Testis (tissue), 5 donors: ENCODE data around the gene FXYD2. TPM values are rescaled to one million over a fixed set of nuclear protein-coding genes. Genes with fewer than 3 reads are reported as not detected.

Experiments
- DNase-seq: peaks from one replicate; pipeline ENCODE4 v3.0.0-alpha.2; 2019
- H3K27ac ChIP-seq, 2 donors: fragments of 200-600 bp; sonication (generic); one replicate each; pipeline ENCODE4 v1.5.1; 2019
- H3K27me3 ChIP-seq: fragments of 200-600 bp; sonication (generic); one replicate; pipeline ENCODE4 v1.5.1; 2019
- H3K36me3 ChIP-seq: fragments of 200-600 bp; sonication (generic); one replicate; pipeline ENCODE4 v1.5.1; 2017; ENCODE audit warnings: low read depth; ENCODE audit errors: missing control alignments
- H3K4me1 ChIP-seq: fragments of 200-600 bp; sonication (generic); one replicate; pipeline ENCODE4 v1.5.1; 2019
- H3K4me3 ChIP-seq, 2 donors: fragments of 200-600 bp; sonication (generic); one replicate each; pipeline ENCODE4 v1.5.1; 2017 to 2019
- H3K9me3 ChIP-seq: fragments of 200-600 bp; sonication (generic); one replicate; pipeline ENCODE4 v1.5.1; 2017
- POLR2A ChIP-seq: fragments of 450-650 bp; IDR thresholded peaks from one replicate; pipeline ENCODE4 v1.6.1; 2017; ENCODE audit warnings: antibody characterized with exemption, mild to moderate bottlenecking, moderate library complexity
- WGBS, 2 donors: methylation state at CpG; one replicate each; pipeline ENCODE4 v1.1.5; 2018; 5-methylcytosine and 5-hydroxymethylcytosine counted together
- intact Hi-C: fragments of 100-400 bp; cut with DNase I; formaldehyde crosslinking; loops from one replicate; pipeline ENCODE4 v1.15.1; 2023; ENCODE audit warnings: low total_unique reads
- long read RNA-seq, 2 donors: transcript quantifications; one replicate each; lab custom pipeline, GENCODE V29; 2026
- polyA plus RNA-seq: library from polyadenylated mRNA; stranded (reverse); fragments of 350-450 nt; fragmentation: Illumina TruSeq; extraction: RNeasy Lipid Tissue Mini Kit (QIAGEN cat#74804); gene quantifications from one replicate; pipeline ENCODE4 v1.2.3, GENCODE V29; 2014; ENCODE audit warnings: low read depth, low replicate concordance; ENCODE audit not compliant: insufficient read depth
- total RNA-seq, 2 donors: library from RNA; depleted of rRNA; stranded (reverse); fragments of >200 nt; gene quantifications; one replicate each; pipeline ENCODE4 v1.2.3, GENCODE V29; 2016
- TF ChIP-seq, protein P1 (sequence below), 3 experiments: fragments of 450-650 bp in 2 of 3; fragments of 200-600 bp in 1 of 3; sonication (generic) in 1 of 3; IDR thresholded peaks; one replicate each; pipeline ENCODE4 v1.5.1; 2016 to 2019; ENCODE audit warnings: antibody characterized with exemption in 3 of 3, mild to moderate bottlenecking in 2 of 3, moderate library complexity in 1 of 3

FXYD2 gene
- total RNA-seq (1 to 10 TPM; 5.3 to 7.6 TPM), polyA plus RNA-seq (8.3 TPM)
- long read RNA-seq, donor 1, transcript FXYD2-202 (6 exons, 571 nt) = major isoform, 15 of 15 reads
- long read RNA-seq, donor 1, partial matches to known transcripts = 0 of 15 reads
- long read RNA-seq, donor 1, other reads (novel, unspliced or antisense) = 0 of 15 reads
- long read RNA-seq, donor 2, partial matches to known transcripts = 0 of 2 reads
- long read RNA-seq, donor 2, other reads (novel, unspliced or antisense) = 0 of 2 reads

DNA sequence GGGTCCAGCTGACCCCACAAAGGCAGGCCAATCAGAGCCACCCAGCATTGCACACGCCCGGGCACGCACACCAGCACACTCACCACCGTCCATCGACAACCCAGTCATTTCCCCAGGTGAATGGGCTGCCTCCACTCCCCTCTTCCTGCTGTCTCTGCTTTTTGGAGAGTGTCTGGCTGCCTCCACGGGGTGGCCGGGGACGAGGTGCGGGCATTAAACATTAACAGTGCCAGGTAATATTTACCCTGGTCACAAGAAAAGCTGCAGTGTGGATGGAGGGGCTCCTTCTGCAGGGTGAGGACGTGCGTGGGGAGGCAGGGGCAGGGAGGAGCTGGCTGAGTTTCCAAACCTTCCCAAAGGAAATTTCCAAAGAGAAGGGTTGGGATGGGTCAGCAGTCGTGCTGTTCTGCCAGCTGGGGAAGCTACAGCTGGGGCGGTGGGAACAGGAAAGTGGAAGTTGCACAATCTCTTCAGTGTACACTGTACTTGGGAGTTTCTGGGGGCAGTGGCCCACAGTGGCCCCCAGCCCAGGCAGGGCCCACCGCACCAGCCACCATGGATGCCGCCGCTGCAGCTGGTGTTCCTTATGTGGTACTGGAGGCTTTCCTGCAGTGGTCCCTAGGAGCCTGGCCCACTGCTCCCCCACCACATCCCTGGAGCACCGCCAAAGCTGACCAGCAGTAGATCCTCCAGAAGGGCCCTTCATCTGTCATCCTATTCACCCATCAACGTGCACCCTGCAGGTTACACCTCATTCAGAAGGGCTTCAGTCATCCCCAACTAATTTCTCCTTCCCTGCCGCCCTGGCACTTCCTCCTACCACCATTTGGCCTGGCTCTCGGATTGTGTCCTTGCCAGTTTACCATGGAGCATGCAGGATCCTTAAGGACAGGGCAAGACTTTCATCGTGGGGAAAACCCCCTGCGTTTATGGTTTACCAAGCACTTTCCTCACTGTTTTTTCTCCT, at the start of gene FXYD2:
Gene FXYD2, minus strand, starts transcription at position 174 of the 967 bp plus-strand sequence. Its CDS starts 66 bp downstream, at position 108.
- peak within 1 kb of the TSS in 1 of 2 donors; percentile 42 for H3K27ac ChIP-seq
- H3K4me3 ChIP-seq = no peak within 1 kb of the TSS
- H3K27me3 ChIP-seq = no peaks in the 10 kb centered on the region
- H3K9me3 ChIP-seq = no peaks in the 10 kb centered on the region
- peak; percentile 63 for DNase-seq
- H3K36me3 ChIP-seq = no peaks in the 10 kb centered on the region
- TF ChIP-seq POLR2A = no peak
- TF ChIP-seq, protein P1, sequence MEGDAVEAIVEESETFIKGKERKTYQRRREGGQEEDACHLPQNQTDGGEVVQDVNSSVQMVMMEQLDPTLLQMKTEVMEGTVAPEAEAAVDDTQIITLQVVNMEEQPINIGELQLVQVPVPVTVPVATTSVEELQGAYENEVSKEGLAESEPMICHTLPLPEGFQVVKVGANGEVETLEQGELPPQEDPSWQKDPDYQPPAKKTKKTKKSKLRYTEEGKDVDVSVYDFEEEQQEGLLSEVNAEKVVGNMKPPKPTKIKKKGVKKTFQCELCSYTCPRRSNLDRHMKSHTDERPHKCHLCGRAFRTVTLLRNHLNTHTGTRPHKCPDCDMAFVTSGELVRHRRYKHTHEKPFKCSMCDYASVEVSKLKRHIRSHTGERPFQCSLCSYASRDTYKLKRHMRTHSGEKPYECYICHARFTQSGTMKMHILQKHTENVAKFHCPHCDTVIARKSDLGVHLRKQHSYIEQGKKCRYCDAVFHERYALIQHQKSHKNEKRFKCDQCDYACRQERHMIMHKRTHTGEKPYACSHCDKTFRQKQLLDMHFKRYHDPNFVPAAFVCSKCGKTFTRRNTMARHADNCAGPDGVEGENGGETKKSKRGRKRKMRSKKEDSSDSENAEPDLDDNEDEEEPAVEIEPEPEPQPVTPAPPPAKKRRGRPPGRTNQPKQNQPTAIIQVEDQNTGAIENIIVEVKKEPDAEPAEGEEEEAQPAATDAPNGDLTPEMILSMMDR (IDR thresholded peaks at IDR 0.05) = no peak
- H3K4me1 ChIP-seq = peaks cover 33% of the 10 kb centered on the region
- intact Hi-C loops = no loop called here
- WGBS, 2 donors = 52 to 64% methylated on average over 20 to 22 of the region's 22 CpGs

DNA sequence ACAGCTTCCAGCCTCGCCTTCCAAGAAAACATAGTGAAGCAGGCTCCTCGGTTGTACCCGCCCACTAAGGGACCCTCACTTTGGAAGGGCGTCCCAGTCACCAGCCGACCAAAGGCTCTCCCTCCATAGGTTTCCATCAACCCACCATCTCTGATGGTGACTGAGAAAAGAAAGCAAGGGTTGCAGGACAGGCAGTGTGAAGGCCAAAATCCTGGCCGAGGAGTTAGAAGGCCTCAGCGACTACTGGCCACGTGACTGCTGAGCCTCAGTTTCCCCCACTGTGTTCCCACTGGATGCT, 49.2 kb upstream of the FXYD2 start:
- Histone ChIP-seq H3K36me3 (no peaks in the 10 kb centered on the region), H3K9me3 (no peaks in the 10 kb centered on the region), H3K27ac (peak overlapping the region; percentile 46 to 85), H3K27me3 (no peaks in the 10 kb centered on the region), H3K4me3 (no peak overlapping the region), H3K4me1 (peaks cover 70% of the 10 kb centered on the region)
- WGBS, 2 donors = 53 to 62% methylated on average over 8 of the region's 8 CpGs
- intact Hi-C loops = no loop called here
- no peak for DNase-seq
- TF ChIP-seq, protein P1 (IDR thresholded peaks at IDR 0.05) = no peak
- TF ChIP-seq POLR2A = no peak

DNA sequence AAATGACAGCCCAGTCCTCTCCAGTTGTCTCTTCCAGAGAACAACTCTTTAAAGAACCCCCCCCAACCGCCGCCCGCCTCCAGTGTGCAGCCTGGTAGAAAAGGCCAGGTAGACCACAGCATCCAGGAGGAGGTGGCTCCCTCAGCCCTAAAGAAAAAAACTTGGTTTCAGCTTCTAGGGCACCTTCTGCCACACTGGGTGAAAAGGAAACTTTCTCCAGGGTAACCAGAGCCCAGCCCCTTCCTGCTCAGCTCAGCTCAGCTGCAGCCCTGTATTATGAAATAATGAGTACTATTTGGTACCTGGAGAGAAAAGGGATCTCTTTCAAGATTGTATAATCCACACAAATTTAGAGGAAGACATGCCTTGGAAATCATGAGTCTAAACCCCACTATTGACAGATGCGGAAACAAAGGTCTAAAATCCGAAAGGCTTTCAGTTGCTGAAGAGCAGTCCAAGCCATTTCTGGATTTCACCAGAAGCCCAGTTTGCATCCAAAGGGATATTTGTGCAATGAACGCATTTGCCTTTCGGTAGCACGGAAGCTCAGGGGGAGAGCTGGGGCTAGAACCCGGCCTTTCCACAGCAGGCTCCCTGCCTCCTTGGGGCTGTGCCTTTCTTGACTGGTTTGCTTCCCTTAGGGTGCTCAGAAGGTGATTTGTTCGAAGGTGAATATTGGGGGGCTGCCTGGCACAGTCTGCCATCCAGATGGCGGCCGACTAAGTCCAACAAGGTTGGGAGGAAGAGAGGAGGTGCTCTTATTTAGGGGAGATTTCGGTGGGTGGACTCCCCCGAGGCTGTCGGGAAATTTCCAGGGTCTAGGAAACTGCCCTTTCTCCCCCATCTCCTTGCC, 48.7 kb upstream of the FXYD2 start:
- 63 to 77% methylated on average over 14 to 15 of the region's 15 CpGs for WGBS, 2 donors
- H3K4me1 ChIP-seq = peaks cover 76% of the 10 kb centered on the region
- TF ChIP-seq, protein P1 (IDR thresholded peaks at IDR 0.05) = no peak
- TF ChIP-seq POLR2A = no peak
- H3K27me3 ChIP-seq = no peaks in the 10 kb centered on the region
- H3K9me3 ChIP-seq = no peaks in the 10 kb centered on the region
- no peak for DNase-seq
- no peak overlapping the region for H3K4me3 ChIP-seq
- intact Hi-C loops = no loop called here
- no peaks in the 10 kb centered on the region for H3K36me3 ChIP-seq
- peak overlapping the region; percentile 53 to 85 for H3K27ac ChIP-seq

DNA sequence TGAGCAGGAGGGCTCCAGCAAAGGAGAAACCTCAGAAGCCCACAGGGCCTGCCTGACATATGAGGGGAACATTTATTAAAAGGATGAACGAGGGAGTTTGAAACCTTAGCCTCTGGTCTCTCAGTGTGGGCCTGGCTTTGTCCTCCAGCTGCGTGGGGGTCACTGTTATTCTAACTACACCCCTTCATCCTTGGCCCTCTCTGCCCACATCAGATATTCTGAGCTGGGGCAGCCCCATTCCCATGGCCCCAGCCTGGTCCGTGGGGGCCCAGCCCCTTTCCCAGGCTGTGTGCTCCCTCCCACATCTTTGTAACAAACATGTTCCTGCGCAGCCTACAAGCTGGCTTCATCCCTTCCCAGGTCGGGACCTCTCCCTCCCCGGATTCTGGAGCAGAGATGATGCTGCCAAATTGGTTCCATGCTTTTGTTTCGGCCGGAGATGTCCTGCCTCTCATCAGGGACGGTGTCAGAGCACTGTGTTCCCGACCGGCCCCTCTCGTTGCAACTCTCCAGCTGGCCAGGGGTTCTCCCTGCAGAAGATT, 47.9 kb upstream of the FXYD2 start:
- Histone ChIP-seq H3K27me3 (no peaks in the 10 kb centered on the region), H3K4me3 (no peak overlapping the region), H3K9me3 (no peaks in the 10 kb centered on the region), H3K4me1 (peaks cover 78% of the 10 kb centered on the region), H3K27ac (peak overlapping the region; percentile 76 to 85), H3K36me3 (no peaks in the 10 kb centered on the region)
- intact Hi-C loops = no loop called here
- TF ChIP-seq, protein P1 (IDR thresholded peaks at IDR 0.05) = no peak
- no peak for TF ChIP-seq POLR2A
- peak; percentile 85 for DNase-seq
- 26 to 31% methylated on average over 12 of the region's 12 CpGs for WGBS, 2 donors
